ENCODE results near the gene RNF187. TPM values are rescaled to one million over a fixed set of nuclear protein-coding genes. Genes with fewer than 3 reads are reported as not detected.
A peak's percentile ranks its signal among the peaks of the same experiment; 100 is the strongest.

The RNF187 gene
- total RNA-seq (ENCODE audit: unreplicated experiment): 201 TPM
- long read RNA-seq, transcript RNF187-201 (4 exons, 3,017 nt): major isoform, 215 of 242 reads
- long read RNA-seq, partial matches to known transcripts: 1 of 242 reads
- long read RNA-seq, other reads (novel, unspliced or antisense): 26 of 242 reads

DNA sequence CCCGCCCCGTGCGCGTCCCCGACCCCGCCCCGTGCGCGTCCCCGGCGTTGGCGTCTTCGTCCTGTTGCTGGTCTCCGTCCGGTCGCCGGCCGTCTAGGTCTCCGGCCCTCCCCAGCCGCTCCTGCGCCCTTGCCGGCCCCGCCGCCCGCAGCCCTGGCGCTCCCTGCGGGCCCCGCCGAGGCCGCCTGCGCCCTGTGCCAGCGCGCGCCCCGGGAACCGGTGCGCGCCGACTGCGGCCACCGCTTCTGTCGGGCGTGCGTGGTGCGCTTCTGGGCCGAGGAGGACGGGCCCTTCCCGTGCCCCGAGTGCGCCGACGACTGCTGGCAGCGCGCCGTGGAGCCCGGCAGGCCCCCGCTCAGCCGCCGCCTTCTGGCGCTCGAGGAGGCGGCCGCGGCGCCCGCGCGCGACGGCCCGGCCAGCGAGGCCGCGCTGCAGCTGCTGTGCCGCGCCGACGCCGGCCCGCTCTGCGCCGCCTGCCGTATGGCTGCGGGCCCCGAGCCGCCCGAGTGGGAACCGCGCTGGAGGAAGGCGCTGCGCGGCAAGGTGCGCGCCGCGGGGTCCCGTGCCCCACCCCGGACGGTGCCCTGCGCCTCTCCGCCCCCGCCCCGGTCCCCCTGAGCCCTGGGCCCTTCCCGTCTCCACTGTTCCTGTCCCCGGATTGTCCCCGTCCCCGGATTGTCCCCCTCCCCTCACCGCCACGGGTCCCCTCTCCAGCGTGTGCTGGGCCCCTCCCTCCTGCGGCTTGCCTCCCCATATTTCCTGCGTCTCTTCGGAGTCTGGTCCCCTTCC lies at the start of gene RNF187:
RNF187 (plus strand) TSS at position 47 of the 789 bp plus-strand sequence.
- DNase-seq: peak; percentile 96
- peak within 1 kb of the TSS; percentile 95 for H3K4me3 Mint-ChIP-seq (ENCODE audit: unreplicated experiment)
- peaks cover 10% of the 10 kb centered on the region for H3K4me1 Mint-ChIP-seq (ENCODE audit: low read depth, unreplicated experiment)
- peaks cover 5% of the 10 kb centered on the region for H3K27me3 Mint-ChIP-seq (ENCODE audit: unreplicated experiment)
- H3K36me3 Mint-ChIP-seq (ENCODE audit: unreplicated experiment): peaks cover 5% of the 10 kb centered on the region
- peak within 1 kb of the TSS; percentile 99 for H3K27ac Mint-ChIP-seq (ENCODE audit: unreplicated experiment)
- TF ChIP-seq, protein P1, sequence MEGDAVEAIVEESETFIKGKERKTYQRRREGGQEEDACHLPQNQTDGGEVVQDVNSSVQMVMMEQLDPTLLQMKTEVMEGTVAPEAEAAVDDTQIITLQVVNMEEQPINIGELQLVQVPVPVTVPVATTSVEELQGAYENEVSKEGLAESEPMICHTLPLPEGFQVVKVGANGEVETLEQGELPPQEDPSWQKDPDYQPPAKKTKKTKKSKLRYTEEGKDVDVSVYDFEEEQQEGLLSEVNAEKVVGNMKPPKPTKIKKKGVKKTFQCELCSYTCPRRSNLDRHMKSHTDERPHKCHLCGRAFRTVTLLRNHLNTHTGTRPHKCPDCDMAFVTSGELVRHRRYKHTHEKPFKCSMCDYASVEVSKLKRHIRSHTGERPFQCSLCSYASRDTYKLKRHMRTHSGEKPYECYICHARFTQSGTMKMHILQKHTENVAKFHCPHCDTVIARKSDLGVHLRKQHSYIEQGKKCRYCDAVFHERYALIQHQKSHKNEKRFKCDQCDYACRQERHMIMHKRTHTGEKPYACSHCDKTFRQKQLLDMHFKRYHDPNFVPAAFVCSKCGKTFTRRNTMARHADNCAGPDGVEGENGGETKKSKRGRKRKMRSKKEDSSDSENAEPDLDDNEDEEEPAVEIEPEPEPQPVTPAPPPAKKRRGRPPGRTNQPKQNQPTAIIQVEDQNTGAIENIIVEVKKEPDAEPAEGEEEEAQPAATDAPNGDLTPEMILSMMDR (IDR thresholded peaks at IDR 0.05; ENCODE audit: partially characterized antibody, unreplicated experiment): no peak
- H3K9me3 Mint-ChIP-seq (ENCODE audit: unreplicated experiment): peaks cover 9% of the 10 kb centered on the region

DNA sequence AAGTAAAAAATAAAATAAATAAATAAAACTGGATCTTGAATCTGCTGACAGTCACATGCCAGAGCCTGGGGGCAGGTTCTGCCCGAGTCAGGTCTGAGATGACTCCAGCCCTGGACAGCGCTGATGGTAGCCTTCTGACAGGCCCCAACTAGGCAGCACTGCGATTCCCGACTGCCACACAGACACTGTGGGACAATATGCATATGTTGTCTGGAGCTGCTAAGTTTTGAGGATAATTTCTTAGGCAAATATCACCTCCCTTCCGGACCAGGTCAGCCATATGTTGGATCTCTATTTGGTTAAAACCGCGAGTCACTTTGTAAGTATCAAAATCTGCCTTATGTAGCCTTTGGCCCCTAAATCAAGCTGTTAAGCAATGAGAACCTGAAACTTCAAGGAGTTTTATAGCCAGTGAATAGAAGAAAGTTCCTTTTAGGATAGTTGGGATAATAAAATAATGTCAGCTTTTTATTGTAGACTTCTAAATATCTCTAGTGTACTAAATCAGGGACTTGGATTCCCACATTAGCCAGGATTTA lies 49.7 kb upstream of the RNF187 start:
- no peak for DNase-seq
- H3K9me3 Mint-ChIP-seq (ENCODE audit: unreplicated experiment): no peaks in the 10 kb centered on the region
- H3K36me3 Mint-ChIP-seq (ENCODE audit: unreplicated experiment): peaks cover 3% of the 10 kb centered on the region
- H3K27ac Mint-ChIP-seq (ENCODE audit: unreplicated experiment): no peak overlapping the region
- no peaks in the 10 kb centered on the region for H3K4me1 Mint-ChIP-seq (ENCODE audit: low read depth, unreplicated experiment)
- no peak overlapping the region for H3K4me3 Mint-ChIP-seq (ENCODE audit: unreplicated experiment)
- TF ChIP-seq, protein P1 (IDR thresholded peaks at IDR 0.05; ENCODE audit: partially characterized antibody, unreplicated experiment): no peak
- H3K27me3 Mint-ChIP-seq (ENCODE audit: unreplicated experiment): peaks cover 8% of the 10 kb centered on the region

DNA sequence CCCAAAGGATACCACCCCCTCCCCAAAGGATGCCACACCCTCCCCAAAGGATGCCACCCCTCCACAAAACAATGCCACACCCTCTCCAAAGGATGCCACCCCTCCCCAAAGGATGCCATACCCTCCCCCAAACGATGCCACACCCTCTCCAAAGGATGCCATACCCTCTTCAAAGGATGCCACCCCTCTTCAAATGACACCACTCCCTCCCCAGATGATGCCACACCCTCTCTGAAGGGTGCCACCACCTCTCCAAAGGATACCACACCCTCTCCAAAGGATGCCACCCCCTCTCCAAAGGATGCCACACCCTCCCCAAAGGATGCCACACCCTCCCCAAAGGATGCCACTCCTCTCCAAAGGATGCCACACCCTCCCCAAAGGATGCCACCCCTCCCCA lies 48.9 kb upstream of the RNF187 start:
- Mint-ChIP-seq H3K4me1 (ENCODE audit: low read depth, unreplicated experiment) (no peaks in the 10 kb centered on the region), H3K4me3 (ENCODE audit: unreplicated experiment) (no peak overlapping the region), H3K36me3 (ENCODE audit: unreplicated experiment) (peaks cover 5% of the 10 kb centered on the region), H3K9me3 (ENCODE audit: unreplicated experiment) (no peaks in the 10 kb centered on the region), H3K27me3 (ENCODE audit: unreplicated experiment) (peaks cover 10% of the 10 kb centered on the region), H3K27ac (ENCODE audit: unreplicated experiment) (no peak overlapping the region)
- DNase-seq: no peak
- TF ChIP-seq, protein P1 (IDR thresholded peaks at IDR 0.05; ENCODE audit: partially characterized antibody, unreplicated experiment): no peak

DNA sequence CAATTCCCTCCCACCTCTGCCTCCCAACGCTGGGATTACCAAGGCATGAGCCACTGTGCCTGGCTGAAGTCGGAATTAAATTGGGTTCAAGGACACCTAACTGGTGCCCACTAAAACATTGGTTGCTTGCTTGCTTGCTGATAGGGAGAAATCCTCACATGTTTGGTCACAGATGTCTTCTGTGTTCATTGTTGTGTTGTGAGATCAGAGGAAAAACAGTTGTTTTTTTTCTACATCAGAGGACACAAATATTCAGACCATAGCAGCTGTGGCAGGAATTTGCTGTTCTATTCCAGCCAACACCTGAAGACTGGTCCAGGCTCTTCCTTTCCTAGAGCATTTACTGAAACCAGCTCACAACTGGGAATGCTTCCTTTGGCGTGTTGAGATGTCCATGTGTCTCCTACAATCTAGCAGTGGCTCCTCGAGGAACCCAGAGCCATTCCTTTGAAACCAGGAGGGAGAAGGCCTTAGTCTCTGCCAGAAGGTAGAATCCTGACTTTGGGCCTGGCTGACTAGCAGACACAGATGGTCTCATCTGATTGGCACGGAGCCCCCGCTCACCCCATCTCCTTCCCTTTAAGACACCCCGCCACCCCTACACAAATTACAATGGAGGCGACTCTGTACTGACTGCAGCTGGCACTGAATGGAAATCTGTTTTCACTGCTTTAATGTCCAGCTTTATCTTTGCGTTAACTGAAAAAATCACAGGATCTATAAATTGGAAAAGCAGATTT lies 46.3 kb upstream of the RNF187 start:
- Mint-ChIP-seq H3K9me3 (ENCODE audit: unreplicated experiment) (peaks cover 2% of the 10 kb centered on the region), H3K4me1 (ENCODE audit: low read depth, unreplicated experiment) (no peaks in the 10 kb centered on the region), H3K4me3 (ENCODE audit: unreplicated experiment) (no peak overlapping the region), H3K27ac (ENCODE audit: unreplicated experiment) (no peak overlapping the region), H3K27me3 (ENCODE audit: unreplicated experiment) (peaks cover 21% of the 10 kb centered on the region), H3K36me3 (ENCODE audit: unreplicated experiment) (peaks cover 5% of the 10 kb centered on the region)
- TF ChIP-seq, protein P1 (IDR thresholded peaks at IDR 0.05; ENCODE audit: partially characterized antibody, unreplicated experiment): no peak
- DNase-seq: no peak
